Lung (tissue), 12 donors: ENCODE measurements around the gene CST7. TPM values are rescaled to one million over a fixed set of nuclear protein-coding genes. Genes with fewer than 3 reads are reported as not detected.

Experiments used
- ATAC-seq: fragments of 200-7000 bp; cut with Tn5 transposase; one replicate; pipeline ENCODE4 v1.9.1; 2020; ENCODE audit warnings: moderate number of reproducible peaks; ENCODE audit not compliant: insufficient read depth, low FRiP score
- DNase-seq, 3 donors: peaks; one replicate each; pipeline ENCODE4 v3.0.0-alpha.2; 2013 to 2017
- H3K27ac ChIP-seq, 2 donors: one replicate each; pipeline ENCODE4 v1.5.1; 2013; ENCODE audit warnings: mild to moderate bottlenecking in 2 of 2, moderate library complexity in 2 of 2, control low read depth in 1 of 2, inconsistent platforms in 1 of 2, low read depth in 1 of 2, low read length in 1 of 2
- H3K27me3 ChIP-seq, 3 donors: one replicate each; pipeline ENCODE4 v1.5.1; 2013; ENCODE audit warnings: low read length in 2 of 3; ENCODE audit not compliant: control insufficient read depth in 3 of 3, insufficient read depth in 3 of 3
- H3K36me3 ChIP-seq, 4 donors: one replicate each; pipeline ENCODE4 v1.5.1; 2013; ENCODE audit warnings: low read length in 4 of 4, mild to moderate bottlenecking in 1 of 4, moderate library complexity in 1 of 4; ENCODE audit not compliant: control insufficient read depth in 4 of 4, insufficient read depth in 4 of 4
- H3K4me1 ChIP-seq, 5 donors: one replicate each; pipeline ENCODE4 v1.5.1; 2013; ENCODE audit warnings: low read length in 5 of 5, mild to moderate bottlenecking in 2 of 5, moderate library complexity in 1 of 5; ENCODE audit not compliant: control insufficient read depth in 5 of 5, insufficient read depth in 5 of 5
- H3K4me3 ChIP-seq: one replicate; pipeline ENCODE4 v1.5.1; 2013; ENCODE audit warnings: mild to moderate bottlenecking, control low read depth, moderate library complexity
- H3K9ac ChIP-seq, 2 donors: one replicate each; pipeline ENCODE4 v1.5.1; 2013; ENCODE audit warnings: low read length in 2 of 2, control low read depth in 1 of 2; ENCODE audit not compliant: insufficient read depth in 1 of 2
- H3K9me3 ChIP-seq, 4 donors: one replicate each; pipeline ENCODE4 v1.5.1; 2013; ENCODE audit warnings: low read length in 3 of 4, mild to moderate bottlenecking in 1 of 4, moderate library complexity in 1 of 4; ENCODE audit not compliant: control insufficient read depth in 4 of 4, insufficient read depth in 3 of 4
- WGBS, 2 donors: extraction: QIAGEN DNeasy Blood & Tissue Kit; methylation state at CpG; one replicate each; pipeline ENCODE4 v1.1.7; 2013; 5-methylcytosine and 5-hydroxymethylcytosine counted together
- polyA plus RNA-seq, 2 donors: library from polyadenylated mRNA; stranded (reverse); fragments of 200-250 nt; gene quantifications; one replicate each; pipeline ENCODE4 v1.2.1, GENCODE V29; 2013
- total RNA-seq, 2 donors: library from RNA; depleted of rRNA in 1 of 2; stranded (reverse); fragments of >200 nt in 1 of 2; gene quantifications; one replicate each; pipeline ENCODE4 v1.2.1, GENCODE V29; 2014 to 2021
- TF ChIP-seq, protein P1 (sequence below): IDR thresholded peaks from 2 replicates; pipeline ENCODE4 v1.5.1; 2012; ENCODE audit warnings: mild to moderate bottlenecking; ENCODE audit errors: control extremely low read depth, extremely low read depth
- donor health status: control.
- donor health status: control.
- donor health status: Bipolar disorder and iron deficiency.
- donor health status: healthy.
- donor health status: DM: yes; HTN: yes; CAD: no.

Gene CST7
- total and polyA plus RNA-seq, 4 donors, result 4.7 to 119 (median 8.4) TPM

DNA sequence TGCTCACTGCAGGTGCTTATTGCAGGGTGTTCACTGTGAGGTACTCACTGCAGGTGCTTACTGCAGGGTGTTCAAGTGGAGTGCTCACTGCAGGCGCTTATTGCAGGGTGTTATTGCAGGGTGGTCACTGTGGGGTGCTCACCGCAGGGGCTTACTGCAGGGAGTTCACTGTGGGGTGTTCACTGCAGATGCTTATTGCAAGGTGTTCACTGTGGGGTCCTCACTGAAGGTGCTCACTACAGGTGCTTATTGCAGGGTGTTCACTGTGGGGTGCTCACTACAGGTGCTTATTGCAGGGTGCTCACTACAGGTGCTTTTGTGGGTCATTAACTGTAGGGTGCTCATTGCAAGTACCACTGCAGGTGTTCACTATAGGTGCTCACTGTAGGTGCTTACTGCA lies 23.3 kb downstream of the CST7 start:
- DNase-seq (peak in 1 of 3 donors; percentile 1), ATAC-seq (no peak)
- TF ChIP-seq, protein P1, sequence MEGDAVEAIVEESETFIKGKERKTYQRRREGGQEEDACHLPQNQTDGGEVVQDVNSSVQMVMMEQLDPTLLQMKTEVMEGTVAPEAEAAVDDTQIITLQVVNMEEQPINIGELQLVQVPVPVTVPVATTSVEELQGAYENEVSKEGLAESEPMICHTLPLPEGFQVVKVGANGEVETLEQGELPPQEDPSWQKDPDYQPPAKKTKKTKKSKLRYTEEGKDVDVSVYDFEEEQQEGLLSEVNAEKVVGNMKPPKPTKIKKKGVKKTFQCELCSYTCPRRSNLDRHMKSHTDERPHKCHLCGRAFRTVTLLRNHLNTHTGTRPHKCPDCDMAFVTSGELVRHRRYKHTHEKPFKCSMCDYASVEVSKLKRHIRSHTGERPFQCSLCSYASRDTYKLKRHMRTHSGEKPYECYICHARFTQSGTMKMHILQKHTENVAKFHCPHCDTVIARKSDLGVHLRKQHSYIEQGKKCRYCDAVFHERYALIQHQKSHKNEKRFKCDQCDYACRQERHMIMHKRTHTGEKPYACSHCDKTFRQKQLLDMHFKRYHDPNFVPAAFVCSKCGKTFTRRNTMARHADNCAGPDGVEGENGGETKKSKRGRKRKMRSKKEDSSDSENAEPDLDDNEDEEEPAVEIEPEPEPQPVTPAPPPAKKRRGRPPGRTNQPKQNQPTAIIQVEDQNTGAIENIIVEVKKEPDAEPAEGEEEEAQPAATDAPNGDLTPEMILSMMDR, result no peak
- Histone ChIP-seq H3K9ac (no peak overlapping the region), H3K27ac (no peak overlapping the region), H3K4me3 (no peak overlapping the region), H3K9me3 (peaks cover 0 to 8% (median 3%) of the 10 kb centered on the region in 4 donors), H3K36me3 (peaks cover 29 to 48% (median 32%) of the 10 kb centered on the region in 4 donors), H3K27me3 (no peaks in the 10 kb centered on the region), H3K4me1 (peaks cover 0 to 1% (median 0%) of the 10 kb centered on the region in 5 donors)
- WGBS, 2 donors, result 96 to 98% methylated on average over 2 of the region's 2 CpGs

DNA sequence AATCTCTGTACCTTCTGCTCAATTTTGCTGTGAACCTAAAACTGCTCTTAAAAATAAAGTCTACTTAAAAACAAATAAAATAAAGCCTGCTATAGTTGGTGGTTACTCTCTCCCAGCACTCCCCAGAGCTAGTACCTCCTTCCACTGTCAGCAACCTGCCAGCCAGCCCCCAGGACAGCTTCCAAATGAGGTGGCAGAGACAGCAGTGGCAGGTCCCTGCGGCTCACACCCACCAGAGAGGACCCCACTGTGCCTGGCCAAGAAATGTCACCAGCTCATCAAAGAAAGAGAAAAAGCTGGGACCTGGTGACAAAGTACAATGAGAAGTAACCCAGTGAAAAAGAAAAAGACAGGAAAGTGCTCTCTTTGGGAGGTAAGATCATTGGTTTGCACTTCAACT lies 28.3 kb downstream of the CST7 start:
- ATAC-seq, result no peak
- no peak for DNase-seq
- H3K27ac ChIP-seq, result no peak overlapping the region
- 87 to 88% methylated on average over 1 of the region's 1 CpG for WGBS, 2 donors
- H3K4me3 ChIP-seq, result no peak overlapping the region
- H3K9me3 ChIP-seq, result peaks cover 0 to 8% (median 1%) of the 10 kb centered on the region in 4 donors
- peaks cover 8 to 28% (median 25%) of the 10 kb centered on the region in 4 donors for H3K36me3 ChIP-seq
- no peaks in the 10 kb centered on the region for H3K27me3 ChIP-seq
- no peaks in the 10 kb centered on the region for H3K4me1 ChIP-seq
- H3K9ac ChIP-seq, result no peak overlapping the region
- TF ChIP-seq, protein P1, result no peak

DNA sequence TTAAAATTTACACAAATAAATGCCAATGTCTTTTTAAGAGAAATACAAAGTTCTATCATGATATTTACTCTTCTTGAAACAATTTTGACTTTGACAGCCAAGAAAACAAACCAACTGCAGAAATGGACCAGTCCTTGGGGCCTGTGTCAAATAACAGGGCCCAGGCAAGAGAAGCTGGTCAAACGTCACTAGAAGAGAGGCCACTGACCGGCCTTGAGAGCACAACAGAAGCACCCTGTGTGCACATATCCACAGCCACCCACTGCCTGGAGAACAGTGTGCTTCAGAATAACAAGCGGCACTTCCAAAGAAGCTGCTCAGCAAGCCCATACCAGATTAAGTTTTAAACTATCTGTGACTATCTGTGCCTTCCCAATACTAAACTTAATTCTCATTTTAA lies 28.7 kb downstream of the CST7 start:
- WGBS, 2 donors, result 92 to 95% methylated on average over 3 of the region's 3 CpGs
- Histone ChIP-seq H3K27ac (no peak overlapping the region), H3K27me3 (no peaks in the 10 kb centered on the region), H3K4me1 (no peaks in the 10 kb centered on the region), H3K9me3 (peaks cover 0 to 8% (median 1%) of the 10 kb centered on the region in 4 donors), H3K9ac (no peak overlapping the region), H3K36me3 (peaks cover 8 to 24% (median 22%) of the 10 kb centered on the region in 4 donors), H3K4me3 (no peak overlapping the region)
- TF ChIP-seq, protein P1, result no peak
- DNase-seq (no peak), ATAC-seq (no peak)

DNA sequence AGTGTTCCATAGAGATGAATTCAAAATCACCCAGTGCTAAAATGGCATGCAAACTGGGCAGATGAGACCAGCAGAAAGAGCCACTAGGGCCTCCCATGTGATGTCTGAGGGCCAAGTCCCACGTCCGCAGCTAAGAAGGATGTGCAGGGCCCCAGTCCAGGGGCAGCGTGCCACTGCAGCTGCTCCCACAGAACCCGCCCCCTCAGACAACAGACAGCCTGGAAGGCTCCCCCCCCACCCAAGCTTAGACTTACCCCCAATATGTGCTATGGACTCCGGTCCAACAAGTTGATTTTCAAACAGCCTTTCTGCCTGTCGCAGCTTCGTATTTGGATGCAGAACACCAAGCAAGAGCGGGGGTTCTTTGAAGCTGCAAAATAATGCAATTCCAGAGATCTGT lies 29.4 kb downstream of the CST7 start:
- DNase-seq, result peak in 1 of 3 donors; percentile 6
- no peaks in the 10 kb centered on the region for H3K4me1 ChIP-seq
- no peak overlapping the region for H3K27ac ChIP-seq
- no peak overlapping the region for H3K4me3 ChIP-seq
- 91% methylated on average over 8 of the region's 8 CpGs for WGBS, 2 donors
- no peaks in the 10 kb centered on the region for H3K27me3 ChIP-seq
- TF ChIP-seq, protein P1, result no peak
- H3K9me3 ChIP-seq, result peaks cover 0 to 8% (median 1%) of the 10 kb centered on the region in 4 donors
- peaks cover 3 to 27% (median 21%) of the 10 kb centered on the region in 4 donors for H3K36me3 ChIP-seq
- ATAC-seq, result no peak
- no peak overlapping the region for H3K9ac ChIP-seq
